ENCODE measurements around the gene PAPLN.
A peak's percentile ranks its signal among the peaks of the same experiment; 100 is the strongest.
"Not testable (repeated sequence)": the region's sequence is repeated elsewhere in the genome, so short reads cannot be mapped to it uniquely, and the experiment has no call there.

PAPLN gene, protein sequence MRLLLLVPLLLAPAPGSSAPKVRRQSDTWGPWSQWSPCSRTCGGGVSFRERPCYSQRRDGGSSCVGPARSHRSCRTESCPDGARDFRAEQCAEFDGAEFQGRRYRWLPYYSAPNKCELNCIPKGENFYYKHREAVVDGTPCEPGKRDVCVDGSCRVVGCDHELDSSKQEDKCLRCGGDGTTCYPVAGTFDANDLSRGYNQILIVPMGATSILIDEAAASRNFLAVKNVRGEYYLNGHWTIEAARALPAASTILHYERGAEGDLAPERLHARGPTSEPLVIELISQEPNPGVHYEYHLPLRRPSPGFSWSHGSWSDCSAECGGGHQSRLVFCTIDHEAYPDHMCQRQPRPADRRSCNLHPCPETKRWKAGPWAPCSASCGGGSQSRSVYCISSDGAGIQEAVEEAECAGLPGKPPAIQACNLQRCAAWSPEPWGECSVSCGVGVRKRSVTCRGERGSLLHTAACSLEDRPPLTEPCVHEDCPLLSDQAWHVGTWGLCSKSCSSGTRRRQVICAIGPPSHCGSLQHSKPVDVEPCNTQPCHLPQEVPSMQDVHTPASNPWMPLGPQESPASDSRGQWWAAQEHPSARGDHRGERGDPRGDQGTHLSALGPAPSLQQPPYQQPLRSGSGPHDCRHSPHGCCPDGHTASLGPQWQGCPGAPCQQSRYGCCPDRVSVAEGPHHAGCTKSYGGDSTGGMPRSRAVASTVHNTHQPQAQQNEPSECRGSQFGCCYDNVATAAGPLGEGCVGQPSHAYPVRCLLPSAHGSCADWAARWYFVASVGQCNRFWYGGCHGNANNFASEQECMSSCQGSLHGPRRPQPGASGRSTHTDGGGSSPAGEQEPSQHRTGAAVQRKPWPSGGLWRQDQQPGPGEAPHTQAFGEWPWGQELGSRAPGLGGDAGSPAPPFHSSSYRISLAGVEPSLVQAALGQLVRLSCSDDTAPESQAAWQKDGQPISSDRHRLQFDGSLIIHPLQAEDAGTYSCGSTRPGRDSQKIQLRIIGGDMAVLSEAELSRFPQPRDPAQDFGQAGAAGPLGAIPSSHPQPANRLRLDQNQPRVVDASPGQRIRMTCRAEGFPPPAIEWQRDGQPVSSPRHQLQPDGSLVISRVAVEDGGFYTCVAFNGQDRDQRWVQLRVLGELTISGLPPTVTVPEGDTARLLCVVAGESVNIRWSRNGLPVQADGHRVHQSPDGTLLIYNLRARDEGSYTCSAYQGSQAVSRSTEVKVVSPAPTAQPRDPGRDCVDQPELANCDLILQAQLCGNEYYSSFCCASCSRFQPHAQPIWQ

GRCh38 chr14:73237219-73237785, at the start of gene PAPLN:
Gene PAPLN, plus strand, starts transcription at chr14:73237506. Its CDS starts 2,273 bp downstream, at chr14:73239779.
- Histone ChIP-seq H3K9me3 (ENCODE audit: control insufficient read depth in 2 of 2, low read length in 2 of 2) (no peaks in the 10 kb centered on the region), H3K36me3 (ENCODE audit: control insufficient read depth in 2 of 2, insufficient read depth in 2 of 2, low read length in 2 of 2) (no peaks in the 10 kb centered on the region), H3K4me3 (ENCODE audit: low read length in 2 of 2) (peak within 1 kb of the TSS; percentile 46 to 73), H3K9ac (ENCODE audit: low read length in 2 of 2) (peak within 1 kb of the TSS; percentile 12 to 62), H3K4me1 (ENCODE audit: control insufficient read depth, insufficient read depth, low read length) (peaks cover 62% of the 10 kb centered on the region), H3K27ac (ENCODE audit: low read length) (peak within 1 kb of the TSS; percentile 55), H3K27me3 (ENCODE audit: control insufficient read depth in 1 of 2, insufficient read depth in 2 of 2, low read length in 2 of 2) (peaks cover 2 to 4% of the 10 kb centered on the region in 2 donors)

- no peaks in the 10 kb centered on the region for H3K9me3 ChIP-seq (ENCODE audit: control insufficient read depth in 2 of 2, low read length in 2 of 2)
- no peak overlapping the region for H3K9ac ChIP-seq (ENCODE audit: low read length in 2 of 2)
- no peaks in the 10 kb centered on the region for H3K4me1 ChIP-seq (ENCODE audit: control insufficient read depth, insufficient read depth, low read length)
- no peaks in the 10 kb centered on the region for H3K27me3 ChIP-seq (ENCODE audit: control insufficient read depth in 1 of 2, insufficient read depth in 2 of 2, low read length in 2 of 2)
- H3K4me3 ChIP-seq (ENCODE audit: low read length in 2 of 2), result no peak overlapping the region
- H3K36me3 ChIP-seq (ENCODE audit: control insufficient read depth in 2 of 2, insufficient read depth in 2 of 2, low read length in 2 of 2), result peaks cover 18 to 19% of the 10 kb centered on the region in 2 donors
- H3K27ac ChIP-seq (ENCODE audit: low read length), result no peak overlapping the region
These were observed 48.8 kb upstream of the PAPLN start for GRCh38 chr14:73188501-73188911.

- H3K27me3 ChIP-seq (ENCODE audit: control insufficient read depth in 1 of 2, insufficient read depth in 2 of 2, low read length in 2 of 2), result no peaks in the 10 kb centered on the region
- peaks cover 19 to 27% of the 10 kb centered on the region in 2 donors for H3K36me3 ChIP-seq (ENCODE audit: control insufficient read depth in 2 of 2, insufficient read depth in 2 of 2, low read length in 2 of 2)
- no peak overlapping the region for H3K27ac ChIP-seq (ENCODE audit: low read length)
- H3K4me3 ChIP-seq (ENCODE audit: low read length in 2 of 2), result no peak overlapping the region
- H3K9ac ChIP-seq (ENCODE audit: low read length in 2 of 2), result no peak overlapping the region
- H3K4me1 ChIP-seq (ENCODE audit: control insufficient read depth, insufficient read depth, low read length), result no peaks in the 10 kb centered on the region
- H3K9me3 ChIP-seq (ENCODE audit: control insufficient read depth in 2 of 2, low read length in 2 of 2), result no peaks in the 10 kb centered on the region
These were observed 47.7 kb upstream of the PAPLN start for GRCh38 chr14:73189651-73190050.

GRCh38 chr14:73191441-73191840, 45.9 kb upstream of the PAPLN start:
- H3K27ac ChIP-seq (ENCODE audit: low read length), result no peak overlapping the region
- no peaks in the 10 kb centered on the region for H3K27me3 ChIP-seq (ENCODE audit: control insufficient read depth in 1 of 2, insufficient read depth in 2 of 2, low read length in 2 of 2)
- H3K36me3 ChIP-seq (ENCODE audit: control insufficient read depth in 2 of 2, insufficient read depth in 2 of 2, low read length in 2 of 2), result peaks cover 24 to 30% of the 10 kb centered on the region in 2 donors

DNA sequence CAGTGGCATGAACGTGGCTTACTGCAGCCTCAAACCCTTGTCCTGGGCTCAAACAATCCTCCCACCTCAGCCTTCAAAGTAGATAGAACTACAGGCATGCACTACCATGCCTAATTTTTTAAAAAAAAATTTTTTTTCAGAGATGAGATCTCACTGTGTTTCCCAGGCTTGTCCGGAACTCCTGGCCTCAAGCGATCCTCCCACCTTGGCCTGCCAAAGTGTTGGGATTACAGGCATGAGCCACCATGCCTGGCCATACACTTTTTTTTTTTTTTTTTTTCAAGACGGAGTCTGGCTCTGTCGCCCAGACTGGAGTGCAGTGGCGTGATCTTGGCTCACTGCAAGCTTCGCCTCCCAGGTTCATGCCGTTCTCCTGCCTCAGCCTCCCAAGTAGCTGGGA, 43.0 kb upstream of the PAPLN start:
- H3K9me3 ChIP-seq (ENCODE audit: control insufficient read depth in 2 of 2, low read length in 2 of 2); H3K27me3 ChIP-seq (ENCODE audit: control insufficient read depth in 1 of 2, insufficient read depth in 2 of 2, low read length in 2 of 2); H3K27ac ChIP-seq (ENCODE audit: low read length); H3K4me3 ChIP-seq (ENCODE audit: low read length in 2 of 2); H3K4me1 ChIP-seq (ENCODE audit: control insufficient read depth, insufficient read depth, low read length); H3K9ac ChIP-seq (ENCODE audit: low read length in 2 of 2): not testable (repeated sequence)
- H3K36me3 ChIP-seq (ENCODE audit: control insufficient read depth in 2 of 2, insufficient read depth in 2 of 2, low read length in 2 of 2), result peaks cover 28 to 34% of the 10 kb centered on the region in 2 donors

More at GRCh38 chr14:73191441-73191840, 45.9 kb upstream of the PAPLN start:
- Histone ChIP-seq H3K4me3 (ENCODE audit: low read length in 2 of 2) (no peak overlapping the region), H3K9ac (ENCODE audit: low read length in 2 of 2) (no peak overlapping the region), H3K4me1 (ENCODE audit: control insufficient read depth, insufficient read depth, low read length) (no peaks in the 10 kb centered on the region), H3K9me3 (ENCODE audit: control insufficient read depth in 2 of 2, low read length in 2 of 2) (no peaks in the 10 kb centered on the region)

DNA sequence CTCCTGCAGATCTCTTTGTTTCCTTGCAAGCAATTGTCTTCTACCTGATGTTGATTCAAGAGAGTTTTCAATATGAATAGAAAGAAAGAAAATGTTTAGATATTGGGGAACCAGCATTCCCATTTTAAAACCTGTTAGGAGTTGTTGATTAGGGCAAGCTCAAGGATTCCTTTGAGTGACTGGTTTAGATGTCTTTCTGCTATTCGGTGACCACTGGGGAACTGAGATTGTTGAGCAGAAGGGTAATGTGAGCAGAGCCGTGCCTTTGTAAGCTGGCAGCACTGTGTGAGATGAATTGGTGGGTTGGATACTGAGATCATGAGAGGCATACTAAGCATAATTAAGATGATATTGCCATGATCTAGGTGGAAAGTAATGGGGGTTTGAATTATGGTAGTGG, 39.1 kb upstream of the PAPLN start:
- Histone ChIP-seq H3K4me3 (ENCODE audit: low read length in 2 of 2) (no peak overlapping the region), H3K4me1 (ENCODE audit: control insufficient read depth, insufficient read depth, low read length) (no peaks in the 10 kb centered on the region), H3K9me3 (ENCODE audit: control insufficient read depth in 2 of 2, low read length in 2 of 2) (no peaks in the 10 kb centered on the region), H3K27me3 (ENCODE audit: control insufficient read depth in 1 of 2, insufficient read depth in 2 of 2, low read length in 2 of 2) (no peaks in the 10 kb centered on the region), H3K27ac (ENCODE audit: low read length) (no peak overlapping the region), H3K9ac (ENCODE audit: low read length in 2 of 2) (no peak overlapping the region), H3K36me3 (ENCODE audit: control insufficient read depth in 2 of 2, insufficient read depth in 2 of 2, low read length in 2 of 2) (peaks cover 22% of the 10 kb centered on the region in 2 donors)

GRCh38 chr14:73203527-73203926, 33.8 kb upstream of the PAPLN start:
- H3K36me3 ChIP-seq (ENCODE audit: control insufficient read depth in 2 of 2, insufficient read depth in 2 of 2, low read length in 2 of 2), result peaks cover 16 to 25% of the 10 kb centered on the region in 2 donors

DNA sequence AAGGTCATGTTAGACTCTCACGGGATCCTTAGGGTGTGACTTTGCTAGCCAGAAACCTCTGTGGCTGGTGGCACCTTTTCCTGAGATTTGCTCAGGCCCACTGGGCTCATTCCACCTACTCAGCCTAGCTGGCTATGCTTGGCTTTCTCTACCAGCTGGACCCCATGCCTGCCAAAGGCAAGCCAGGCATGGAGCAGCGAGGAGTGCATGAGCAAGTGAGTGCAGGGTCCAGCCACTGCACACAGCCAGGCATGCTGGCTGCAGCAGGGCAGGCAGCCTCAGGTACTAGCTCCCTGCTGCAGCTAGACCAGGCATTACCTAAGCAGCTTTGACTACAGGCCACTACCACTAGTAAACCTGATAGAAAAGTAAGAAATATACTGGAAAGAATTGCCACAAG, 29.7 kb upstream of the PAPLN start:
- Histone ChIP-seq H3K36me3 (ENCODE audit: control insufficient read depth in 2 of 2, insufficient read depth in 2 of 2, low read length in 2 of 2) (peaks cover 25 to 29% of the 10 kb centered on the region in 2 donors), H3K27me3 (ENCODE audit: control insufficient read depth in 1 of 2, insufficient read depth in 2 of 2, low read length in 2 of 2) (no peaks in the 10 kb centered on the region), H3K4me1 (ENCODE audit: control insufficient read depth, insufficient read depth, low read length) (no peaks in the 10 kb centered on the region), H3K27ac (ENCODE audit: low read length) (no peak overlapping the region), H3K4me3 (ENCODE audit: low read length in 2 of 2) (no peak overlapping the region), H3K9ac (ENCODE audit: low read length in 2 of 2) (no peak overlapping the region), H3K9me3 (ENCODE audit: control insufficient read depth in 2 of 2, low read length in 2 of 2) (no peaks in the 10 kb centered on the region)

More at GRCh38 chr14:73203527-73203926, 33.8 kb upstream of the PAPLN start:
- no peak overlapping the region for H3K4me3 ChIP-seq (ENCODE audit: low read length in 2 of 2)
- no peaks in the 10 kb centered on the region for H3K4me1 ChIP-seq (ENCODE audit: control insufficient read depth, insufficient read depth, low read length)
- no peaks in the 10 kb centered on the region for H3K27me3 ChIP-seq (ENCODE audit: control insufficient read depth in 1 of 2, insufficient read depth in 2 of 2, low read length in 2 of 2)
- H3K9ac ChIP-seq (ENCODE audit: low read length in 2 of 2), result no peak overlapping the region
- no peak overlapping the region for H3K27ac ChIP-seq (ENCODE audit: low read length)
- no peaks in the 10 kb centered on the region for H3K9me3 ChIP-seq (ENCODE audit: control insufficient read depth in 2 of 2, low read length in 2 of 2)

DNA sequence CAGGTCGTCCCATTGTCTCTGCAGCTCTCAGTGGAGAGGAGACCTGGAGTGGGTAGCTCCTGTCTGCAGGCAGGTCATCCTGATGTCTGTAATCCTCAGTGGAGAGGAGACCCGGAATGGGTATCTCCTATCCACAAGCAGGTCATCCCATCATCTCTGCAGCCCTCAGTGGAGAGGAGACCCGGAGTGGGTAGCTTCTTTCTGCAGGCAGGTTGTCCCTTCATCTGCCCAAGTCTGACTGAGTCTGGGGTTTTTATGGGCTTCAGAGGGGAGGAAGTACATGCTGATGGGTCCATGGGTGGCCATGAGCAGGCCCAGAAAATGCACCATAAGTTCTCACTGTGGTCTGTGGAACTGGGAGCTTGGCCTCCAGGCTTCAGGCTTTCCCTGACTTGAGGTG, 28.9 kb upstream of the PAPLN start:
- peaks cover 30 to 37% of the 10 kb centered on the region in 2 donors for H3K36me3 ChIP-seq (ENCODE audit: control insufficient read depth in 2 of 2, insufficient read depth in 2 of 2, low read length in 2 of 2)
- H3K9me3 ChIP-seq (ENCODE audit: control insufficient read depth in 2 of 2, low read length in 2 of 2), result no peaks in the 10 kb centered on the region
- H3K27ac ChIP-seq (ENCODE audit: low read length), result no peak overlapping the region
- no peaks in the 10 kb centered on the region for H3K4me1 ChIP-seq (ENCODE audit: control insufficient read depth, insufficient read depth, low read length)
- H3K27me3 ChIP-seq (ENCODE audit: control insufficient read depth in 1 of 2, insufficient read depth in 2 of 2, low read length in 2 of 2), result no peaks in the 10 kb centered on the region
- no peak overlapping the region for H3K9ac ChIP-seq (ENCODE audit: low read length in 2 of 2)
- no peak overlapping the region for H3K4me3 ChIP-seq (ENCODE audit: low read length in 2 of 2)

DNA sequence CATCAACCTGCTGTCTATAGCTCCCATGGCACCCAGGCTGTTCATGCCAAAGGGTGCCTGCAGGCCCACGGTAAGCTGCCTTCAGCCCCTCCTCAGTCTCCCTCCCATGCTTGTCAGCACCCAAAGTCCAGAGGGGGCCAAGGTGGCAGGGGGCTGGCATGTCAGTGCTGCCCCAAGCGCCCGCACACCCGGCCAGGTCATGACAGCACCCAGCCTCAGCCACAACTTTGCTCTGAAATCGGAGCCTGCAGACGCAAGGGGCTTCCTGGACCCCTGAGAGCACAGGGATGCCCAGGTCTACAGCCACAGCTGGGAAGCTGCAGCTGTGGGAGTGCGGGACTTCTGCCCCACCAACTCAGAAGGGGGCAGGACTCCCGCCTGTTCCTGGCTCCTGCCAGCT, 28.5 kb upstream of the PAPLN start:
- Histone ChIP-seq H3K36me3 (ENCODE audit: control insufficient read depth in 2 of 2, insufficient read depth in 2 of 2, low read length in 2 of 2) (peaks cover 30 to 38% of the 10 kb centered on the region in 2 donors), H3K27me3 (ENCODE audit: control insufficient read depth in 1 of 2, insufficient read depth in 2 of 2, low read length in 2 of 2) (no peaks in the 10 kb centered on the region), H3K9ac (ENCODE audit: low read length in 2 of 2) (no peak overlapping the region), H3K4me1 (ENCODE audit: control insufficient read depth, insufficient read depth, low read length) (no peaks in the 10 kb centered on the region), H3K27ac (ENCODE audit: low read length) (no peak overlapping the region), H3K9me3 (ENCODE audit: control insufficient read depth in 2 of 2, low read length in 2 of 2) (no peaks in the 10 kb centered on the region), H3K4me3 (ENCODE audit: low read length in 2 of 2) (no peak overlapping the region)
